GM18498 (cell line): ENCODE results near the gene FGF19.

Experiments
- ATAC-seq: cut with Tn5 transposase; IDR thresholded peaks from one replicate; pipeline ENCODE4 v1.9.1; 2021; ENCODE audit warnings: mild to moderate bottlenecking, moderate library complexity; ENCODE audit not compliant: unreplicated experiment

Gene FGF19

DNA sequence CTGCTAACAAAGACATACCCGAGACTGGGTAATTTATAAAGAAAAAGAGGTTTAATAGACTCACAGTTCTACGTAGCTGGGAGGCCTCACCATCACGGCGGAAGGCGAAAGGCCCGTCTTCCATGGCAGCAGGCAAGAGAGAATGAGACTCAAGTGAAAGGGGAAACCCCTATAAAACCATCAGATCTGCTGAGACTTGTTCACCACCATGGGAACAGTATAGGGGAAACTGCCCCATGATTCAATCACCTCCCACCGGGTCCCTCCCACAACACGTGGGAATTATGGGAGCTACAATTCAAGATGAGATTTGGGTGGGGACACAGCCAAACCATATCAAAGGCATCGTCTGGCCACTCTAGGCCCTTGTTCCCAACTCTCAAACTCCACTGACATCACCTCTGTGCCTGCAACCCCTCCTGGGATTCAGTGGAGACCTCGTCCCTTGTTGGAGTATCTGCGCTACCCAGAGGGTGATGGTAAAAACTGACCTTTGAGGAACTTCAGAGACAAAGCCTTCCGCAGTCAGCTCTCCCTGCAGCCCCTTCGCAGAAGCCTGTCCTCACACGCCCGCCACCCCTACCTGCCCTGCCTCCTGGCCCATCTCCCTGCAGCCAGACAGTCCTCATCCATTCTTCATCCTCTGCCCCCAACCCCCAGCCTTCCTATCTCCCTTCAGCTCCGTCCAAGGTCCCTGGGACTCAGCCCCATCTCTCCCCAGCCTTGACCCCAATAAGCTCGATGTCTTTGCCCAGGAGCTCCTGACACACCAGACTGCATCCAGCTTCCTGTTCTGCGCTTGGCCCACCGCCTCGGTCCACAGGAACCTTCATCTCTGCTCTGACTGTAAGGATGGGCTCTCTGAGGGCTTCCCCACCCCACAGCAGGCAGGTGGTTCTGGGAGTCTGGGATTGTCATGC, 47.0 kb downstream of the FGF19 start:
- ATAC-seq, result no peak

DNA sequence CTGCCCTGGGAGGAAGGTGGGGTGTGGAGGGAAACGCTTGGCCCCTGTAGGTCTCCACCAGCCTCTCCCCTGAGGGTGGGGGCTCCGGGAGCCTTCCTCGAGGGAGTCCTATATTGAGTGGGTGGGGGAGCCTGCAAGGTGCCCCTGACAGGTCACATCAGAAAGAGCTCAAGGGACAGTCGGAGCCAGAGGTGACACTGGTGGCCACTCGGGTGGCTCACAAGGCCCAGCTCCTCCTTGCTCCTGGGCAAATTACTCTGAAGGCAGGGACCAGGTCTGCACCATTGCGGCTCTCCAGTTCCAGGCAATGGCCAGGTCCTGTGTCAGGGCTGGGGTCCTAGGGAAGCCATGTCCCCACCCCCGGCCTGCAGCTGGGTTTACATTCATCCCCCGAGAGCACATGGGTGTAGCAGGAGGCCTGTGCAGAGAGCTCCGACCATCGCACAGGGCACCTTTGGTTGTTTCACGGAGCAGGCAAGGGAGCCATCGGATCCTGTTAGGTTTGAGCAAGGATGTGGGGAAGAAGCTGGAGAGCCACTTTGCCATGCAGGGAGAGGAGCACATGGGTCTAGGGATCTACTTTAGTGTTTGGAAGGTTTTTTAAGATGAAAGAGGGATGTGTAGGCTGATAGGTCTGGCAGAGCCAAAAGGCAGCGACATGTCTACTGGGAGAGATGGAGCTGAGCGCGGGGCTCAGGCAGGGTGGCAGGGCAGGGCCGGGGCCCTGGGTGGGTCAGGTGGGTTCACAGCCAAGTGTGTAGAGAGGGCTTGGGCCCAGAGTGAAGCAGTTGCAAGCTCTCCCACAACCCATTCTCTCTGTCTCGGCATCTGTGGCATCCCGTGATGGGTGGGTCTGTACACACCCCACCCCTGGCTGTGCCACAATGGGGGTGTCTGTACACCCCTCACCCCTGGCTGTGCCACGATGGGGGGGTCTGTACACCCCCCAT, 48.1 kb downstream of the FGF19 start:
- no peak for ATAC-seq

DNA sequence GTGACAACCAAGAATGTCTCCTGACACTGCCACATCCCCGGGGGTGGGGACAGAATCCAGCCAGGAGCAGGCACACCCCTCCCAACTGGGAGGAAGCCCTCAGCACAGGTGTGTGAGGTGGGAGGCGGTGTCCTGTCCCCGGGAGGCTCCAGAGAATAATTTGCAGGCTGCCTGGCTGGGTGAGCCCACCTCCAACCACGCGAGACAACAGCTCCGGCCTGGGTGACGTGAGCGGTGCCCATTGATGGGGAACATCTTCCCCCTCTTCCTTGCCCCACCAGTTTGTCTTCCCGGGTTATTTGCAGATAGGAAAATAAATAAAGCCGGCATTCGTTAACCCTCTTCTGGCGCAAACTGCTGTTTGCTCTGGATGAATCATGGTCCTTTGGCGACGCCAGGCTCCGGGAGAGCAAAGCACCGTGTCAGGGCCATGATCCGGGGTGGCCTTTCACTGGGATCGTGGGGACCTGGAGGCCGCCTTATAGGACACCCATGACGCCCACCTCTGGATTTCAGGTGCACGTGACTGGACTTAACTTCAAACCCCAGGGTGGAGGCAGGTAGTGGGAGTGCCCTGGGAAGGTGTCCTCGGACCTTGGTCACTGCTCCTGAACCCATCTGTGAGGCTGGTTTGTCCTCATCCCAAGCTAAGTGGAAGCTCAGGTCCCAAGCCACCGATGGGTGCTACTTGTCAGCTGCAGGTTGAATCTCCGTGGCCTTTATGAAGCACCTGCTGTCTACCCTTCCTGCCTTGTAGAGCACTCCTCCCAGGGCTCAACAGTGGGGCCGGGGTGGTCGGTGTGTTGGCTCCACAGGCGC, 49.0 kb downstream of the FGF19 start:
- ATAC-seq, result no peak

DNA sequence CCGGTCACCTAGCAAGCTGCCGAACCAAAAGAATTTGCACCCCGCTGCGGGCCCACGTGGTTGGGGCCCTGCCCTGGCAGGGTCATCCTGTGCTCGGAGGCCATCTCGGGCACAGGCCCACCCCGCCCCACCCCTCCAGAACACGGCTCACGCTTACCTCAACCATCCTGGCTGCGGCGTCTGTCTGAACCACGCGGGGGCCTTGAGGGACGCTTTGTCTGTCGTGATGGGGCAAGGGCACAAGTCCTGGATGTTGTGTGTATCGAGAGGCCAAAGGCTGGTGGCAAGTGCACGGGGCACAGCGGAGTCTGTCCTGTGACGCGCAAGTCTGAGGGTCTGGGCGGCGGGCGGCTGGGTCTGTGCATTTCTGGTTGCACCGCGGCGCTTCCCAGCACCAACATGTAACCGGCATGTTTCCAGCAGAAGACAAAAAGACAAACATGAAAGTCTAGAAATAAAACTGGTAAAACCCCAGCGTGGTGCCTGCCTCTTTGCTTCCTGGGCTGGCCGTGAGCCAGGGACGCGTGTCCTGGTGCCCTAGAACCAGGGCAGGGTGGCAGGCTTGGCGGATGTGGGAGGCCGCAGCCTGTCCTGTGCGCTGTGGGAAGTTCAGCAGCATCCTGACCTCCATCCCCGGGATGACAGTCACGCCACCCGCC, 49.7 kb downstream of the FGF19 start:
- no peak for ATAC-seq

DNA sequence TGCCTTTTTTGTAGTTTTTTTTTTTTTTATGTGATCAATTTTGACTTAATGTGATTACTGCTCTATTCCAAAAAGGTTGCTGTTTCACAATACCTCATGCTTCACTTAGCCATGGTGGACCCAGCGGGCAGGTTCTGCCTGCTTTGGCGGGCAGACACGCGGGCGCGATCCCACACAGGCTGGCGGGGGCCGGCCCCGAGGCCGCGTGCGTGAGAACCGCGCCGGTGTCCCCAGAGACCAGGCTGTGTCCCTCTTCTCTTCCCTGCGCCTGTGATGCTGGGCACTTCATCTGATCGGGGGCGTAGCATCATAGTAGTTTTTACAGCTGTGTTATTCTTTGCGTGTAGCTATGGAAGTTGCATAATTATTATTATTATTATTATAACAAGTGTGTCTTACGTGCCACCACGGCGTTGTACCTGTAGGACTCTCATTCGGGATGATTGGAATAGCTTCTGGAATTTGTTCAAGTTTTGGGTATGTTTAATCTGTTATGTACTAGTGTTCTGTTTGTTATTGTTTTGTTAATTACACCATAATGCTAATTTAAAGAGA, 50.3 kb downstream of the FGF19 start:
- no peak for ATAC-seq

DNA sequence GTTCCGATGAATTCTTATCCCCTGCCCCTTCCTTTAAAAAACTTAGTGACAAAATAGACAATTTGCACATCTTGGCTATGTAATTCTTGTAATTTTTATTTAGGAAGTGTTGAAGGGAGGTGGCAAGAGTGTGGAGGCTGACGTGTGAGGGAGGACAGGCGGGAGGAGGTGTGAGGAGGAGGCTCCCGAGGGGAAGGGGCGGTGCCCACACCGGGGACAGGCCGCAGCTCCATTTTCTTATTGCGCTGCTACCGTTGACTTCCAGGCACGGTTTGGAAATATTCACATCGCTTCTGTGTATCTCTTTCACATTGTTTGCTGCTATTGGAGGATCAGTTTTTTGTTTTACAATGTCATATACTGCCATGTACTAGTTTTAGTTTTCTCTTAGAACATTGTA, 50.8 kb downstream of the FGF19 start:
- no peak for ATAC-seq

DNA sequence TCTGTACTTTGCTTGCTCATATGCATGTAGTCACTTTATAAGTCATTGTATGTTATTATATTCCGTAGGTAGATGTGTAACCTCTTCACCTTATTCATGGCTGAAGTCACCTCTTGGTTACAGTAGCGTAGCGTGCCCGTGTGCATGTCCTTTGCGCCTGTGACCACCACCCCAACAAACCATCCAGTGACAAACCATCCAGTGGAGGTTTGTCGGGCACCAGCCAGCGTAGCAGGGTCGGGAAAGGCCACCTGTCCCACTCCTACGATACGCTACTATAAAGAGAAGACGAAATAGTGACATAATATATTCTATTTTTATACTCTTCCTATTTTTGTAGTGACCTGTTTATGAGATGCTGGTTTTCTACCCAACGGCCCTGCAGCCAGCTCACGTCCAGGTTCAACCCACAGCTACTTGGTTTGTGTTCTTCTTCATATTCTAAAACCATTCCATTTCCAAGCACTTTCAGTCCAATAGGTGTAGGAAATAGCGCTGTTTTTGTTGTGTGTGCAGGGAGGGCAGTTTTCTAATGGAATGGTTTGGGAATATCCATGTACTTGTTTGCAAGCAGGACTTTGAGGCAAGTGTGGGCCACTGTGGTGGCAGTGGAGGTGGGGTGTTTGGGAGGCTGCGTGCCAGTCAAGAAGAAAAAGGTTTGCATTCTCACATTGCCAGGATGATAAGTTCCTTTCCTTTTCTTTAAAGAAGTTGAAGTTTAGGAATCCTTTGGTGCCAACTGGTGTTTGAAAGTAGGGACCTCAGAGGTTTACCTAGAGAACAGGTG, 51.8 kb downstream of the FGF19 start:
- no peak for ATAC-seq

DNA sequence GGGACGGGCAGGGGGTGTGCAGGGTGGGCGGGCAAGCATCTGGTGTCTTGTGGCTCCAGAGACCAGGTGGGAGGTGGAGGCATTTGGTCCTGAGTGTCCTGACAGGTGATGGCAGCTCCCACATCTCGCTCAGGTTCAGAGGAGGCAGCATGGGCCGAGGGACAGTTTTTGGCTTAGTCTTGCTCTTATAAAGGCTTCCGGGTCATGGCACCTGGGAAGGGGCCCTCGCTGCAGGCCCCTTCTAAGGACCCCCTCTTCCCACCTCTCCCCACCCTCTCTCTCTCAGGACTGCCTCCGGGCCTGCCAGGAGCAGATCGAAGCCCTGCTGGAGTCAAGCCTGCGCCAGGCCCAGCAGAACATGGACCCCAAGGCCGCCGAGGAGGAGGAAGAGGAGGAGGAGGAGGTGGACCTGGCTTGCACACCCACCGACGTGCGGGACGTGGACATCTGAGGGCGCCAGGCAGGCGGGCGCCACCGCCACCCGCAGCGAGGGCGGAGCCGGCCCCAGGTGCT, 52.9 kb downstream of the FGF19 start:
- no peak for ATAC-seq

DNA sequence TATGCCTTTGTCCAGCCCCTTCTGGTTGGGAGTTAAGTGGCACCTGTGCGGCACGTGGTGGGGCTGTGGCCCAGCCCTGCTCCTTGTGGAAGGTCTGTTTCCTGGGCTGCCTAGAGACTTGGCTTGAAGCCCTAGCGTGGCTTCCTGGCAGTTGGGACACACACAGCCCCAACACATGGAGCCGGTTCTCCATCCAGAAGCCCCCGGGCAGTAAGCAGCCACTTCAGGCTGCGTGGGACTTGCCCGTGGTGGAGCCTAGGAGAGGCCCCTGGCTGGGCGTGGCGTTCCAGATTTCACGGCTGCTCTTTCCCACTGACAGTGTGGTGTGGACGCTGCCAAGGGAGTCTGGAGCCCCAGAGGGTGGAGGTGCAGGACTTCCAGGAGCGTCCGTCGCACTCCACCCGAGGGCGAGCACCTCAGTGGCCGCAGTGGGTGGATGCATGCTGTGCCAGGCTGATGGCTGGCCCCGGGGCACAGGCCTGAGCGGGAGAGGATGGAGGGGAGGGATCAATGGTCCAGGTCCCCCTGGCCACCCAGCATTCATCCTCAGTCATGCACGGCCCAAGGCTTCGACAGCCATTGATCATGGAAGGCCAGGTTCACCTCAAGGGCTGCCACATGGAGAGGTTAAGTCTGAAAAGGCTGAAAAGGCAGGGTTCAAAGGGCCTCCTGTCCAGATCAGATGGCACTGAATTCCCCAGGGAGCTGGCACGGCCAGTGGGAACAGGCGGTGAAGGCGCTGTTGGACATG, 53.6 kb downstream of the FGF19 start:
- no peak for ATAC-seq

DNA sequence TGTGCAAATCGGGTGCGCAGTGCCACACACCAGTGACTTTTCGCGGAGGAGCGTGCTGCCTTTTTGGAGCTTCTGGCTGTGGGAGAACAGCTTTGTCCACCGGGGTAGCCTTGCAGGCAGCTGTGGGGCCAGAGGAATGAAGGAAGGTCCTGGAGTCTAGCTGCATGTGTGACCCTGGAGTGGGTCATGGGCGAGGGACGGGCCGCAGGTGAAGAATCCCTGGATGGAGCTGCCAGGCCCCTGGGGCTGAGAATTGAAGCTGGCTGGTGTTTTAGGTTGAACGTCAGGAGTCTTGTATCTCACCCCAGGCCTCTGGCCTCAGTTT, 54.3 kb downstream of the FGF19 start:
- no peak for ATAC-seq

DNA sequence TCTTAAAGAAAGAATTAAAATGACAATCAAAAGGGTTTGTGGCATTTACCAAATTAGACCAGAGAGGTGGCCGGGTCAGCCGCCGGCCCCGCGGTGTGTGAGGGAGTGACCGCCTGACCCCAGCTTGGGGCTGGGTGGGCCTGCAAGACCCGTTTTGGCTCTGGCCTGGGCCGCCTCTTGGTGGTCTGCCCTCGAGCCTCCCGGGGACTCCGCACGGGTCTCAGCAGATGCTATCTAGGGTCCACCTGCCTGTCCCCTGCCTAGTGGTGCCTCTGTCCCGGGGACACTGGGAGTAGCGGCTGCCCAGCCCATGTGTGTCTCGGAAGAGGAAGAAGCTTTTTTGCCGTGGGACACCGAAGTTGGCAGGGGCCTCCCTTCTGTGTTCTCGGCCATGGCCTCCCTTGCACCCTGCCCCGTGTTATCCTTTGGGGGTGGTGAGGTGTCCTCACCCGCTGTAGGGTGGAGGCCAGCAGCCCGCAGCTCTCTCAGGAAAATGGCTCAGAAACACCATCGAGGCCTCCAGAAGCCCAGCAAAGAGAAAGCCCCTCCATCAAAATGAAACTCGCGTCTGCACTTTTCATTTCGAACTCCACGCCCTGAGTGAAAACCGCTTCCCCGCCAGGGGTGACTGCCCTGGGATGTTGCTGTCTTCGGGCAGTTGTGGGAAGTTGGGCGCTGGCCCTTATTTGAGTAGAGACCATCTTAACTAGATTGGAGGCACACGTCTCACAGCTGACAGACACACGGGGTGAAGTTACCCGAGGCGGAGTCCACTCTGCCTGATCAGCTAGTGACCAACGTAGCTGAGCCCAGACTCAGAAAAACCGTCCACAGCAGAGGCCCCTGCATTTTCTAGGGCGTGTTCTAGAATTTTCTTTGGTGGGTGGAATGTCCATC, 54.9 kb downstream of the FGF19 start:
- no peak for ATAC-seq
